ENCODE data around the gene MED26.
"Not testable (repeated sequence)": the region's sequence is repeated elsewhere in the genome, so short reads cannot be mapped to it uniquely, and the experiment has no call there.

The MED26 gene, protein sequence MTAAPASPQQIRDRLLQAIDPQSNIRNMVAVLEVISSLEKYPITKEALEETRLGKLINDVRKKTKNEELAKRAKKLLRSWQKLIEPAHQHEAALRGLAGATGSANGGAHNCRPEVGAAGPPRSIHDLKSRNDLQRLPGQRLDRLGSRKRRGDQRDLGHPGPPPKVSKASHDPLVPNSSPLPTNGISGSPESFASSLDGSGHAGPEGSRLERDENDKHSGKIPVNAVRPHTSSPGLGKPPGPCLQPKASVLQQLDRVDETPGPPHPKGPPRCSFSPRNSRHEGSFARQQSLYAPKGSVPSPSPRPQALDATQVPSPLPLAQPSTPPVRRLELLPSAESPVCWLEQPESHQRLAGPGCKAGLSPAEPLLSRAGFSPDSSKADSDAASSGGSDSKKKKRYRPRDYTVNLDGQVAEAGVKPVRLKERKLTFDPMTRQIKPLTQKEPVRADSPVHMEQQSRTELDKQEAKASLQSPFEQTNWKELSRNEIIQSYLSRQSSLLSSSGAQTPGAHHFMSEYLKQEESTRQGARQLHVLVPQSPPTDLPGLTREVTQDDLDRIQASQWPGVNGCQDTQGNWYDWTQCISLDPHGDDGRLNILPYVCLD
- total RNA-seq: 1.4 to 7.8 (median 4.9) reads per million in 17 experiments

DNA sequence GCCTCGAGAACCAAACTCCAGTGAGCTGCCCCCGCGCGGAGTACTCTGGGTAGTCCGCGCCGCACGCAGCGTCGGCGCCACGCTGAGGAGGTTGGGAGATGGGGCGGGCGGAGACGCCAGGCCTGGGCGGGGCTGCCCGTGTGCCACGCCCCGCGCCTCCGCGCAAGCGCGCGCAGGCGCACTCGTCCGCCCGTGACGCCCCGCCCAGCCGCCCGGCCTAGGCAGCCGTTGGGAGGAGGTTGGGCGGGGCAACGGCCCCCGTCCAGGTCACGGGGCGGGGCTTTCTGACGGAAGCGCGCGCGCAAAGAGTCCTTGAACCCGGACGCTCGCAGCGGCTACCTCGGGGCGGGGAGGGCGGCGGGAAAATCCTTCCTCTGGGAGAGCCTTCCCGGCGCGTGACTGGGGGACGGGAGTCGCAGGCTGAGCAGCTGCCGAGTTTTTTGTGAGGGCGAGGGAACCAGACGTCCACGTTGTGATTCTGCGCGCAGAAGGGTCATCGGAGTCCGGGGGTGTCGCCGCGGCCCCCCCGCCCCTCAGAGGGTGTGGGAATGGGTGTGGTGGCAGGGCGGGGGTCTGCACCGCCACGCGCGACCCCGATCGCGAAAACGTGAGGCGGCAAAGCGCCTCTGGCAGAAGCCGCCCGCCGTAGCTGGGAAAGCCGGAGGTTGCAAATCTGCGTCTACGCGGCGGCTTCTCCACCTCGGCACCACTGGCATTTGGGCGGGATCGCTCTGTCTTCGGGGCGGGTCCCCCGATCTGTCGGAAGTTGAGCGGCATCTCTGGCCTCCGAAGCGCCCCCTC lies at the start of gene MED26:
TSS of gene MED26 (minus strand) at position 22 of the 801 bp plus-strand sequence. CDS start 261 bp downstream, outside the sequence.
- peak; percentile 97 to 99 (median 99) for DNase-seq

DNA sequence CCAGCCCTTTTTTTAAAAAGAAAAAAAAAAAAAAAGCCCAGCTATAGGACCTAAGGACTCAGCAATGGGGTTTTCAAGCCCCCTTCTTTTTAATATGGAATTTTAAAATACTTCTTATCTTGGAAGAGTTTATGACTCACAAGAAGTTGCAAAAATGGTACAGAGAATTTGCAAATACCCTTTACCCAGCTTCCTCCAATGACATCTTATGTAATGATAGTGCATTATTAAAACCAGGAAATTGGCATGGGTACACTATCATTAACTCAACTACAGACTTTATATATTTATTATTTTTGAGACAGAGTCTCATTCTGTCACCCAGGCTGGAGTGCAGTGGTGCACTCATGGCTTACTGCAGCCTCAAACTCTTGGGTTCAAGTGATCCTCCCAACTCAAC lies 49.1 kb upstream of the MED26 start:
- DNase-seq: peak in 3 of 4 experiments; percentile 21 to 70 (median 66)

GRCh38 chr19:16676101-16676798 lies 48.2 kb upstream of the MED26 start:
- DNase-seq: no peak

DNA sequence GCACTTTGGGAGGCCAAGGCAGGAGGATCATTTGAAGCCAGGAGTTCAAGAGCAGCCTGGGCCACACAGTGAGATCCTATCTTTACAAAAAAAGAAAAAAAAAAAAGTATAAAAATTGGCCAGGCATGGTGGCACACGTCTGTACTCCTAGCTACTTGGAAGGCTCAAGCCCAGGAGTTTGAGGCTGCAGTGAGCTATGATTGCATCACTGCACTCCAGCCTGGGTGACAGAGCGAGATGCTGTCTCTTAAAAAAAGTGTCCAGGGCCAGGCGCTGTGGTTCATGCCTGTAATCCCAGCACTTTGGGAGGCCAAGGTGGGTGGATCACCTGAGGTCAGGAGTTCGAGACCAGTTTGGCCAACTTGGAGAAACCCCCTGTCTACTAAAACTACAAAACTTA lies 45.8 kb upstream of the MED26 start:
- DNase-seq: not testable (repeated sequence)

- peak in 2 of 4 experiments; percentile 29 to 42 for DNase-seq
These were observed 45.2 kb upstream of the MED26 start for GRCh38 chr19:16673231-16673630.

- no peak for DNase-seq
These were observed 43.8 kb upstream of the MED26 start for GRCh38 chr19:16671652-16672274.

DNA sequence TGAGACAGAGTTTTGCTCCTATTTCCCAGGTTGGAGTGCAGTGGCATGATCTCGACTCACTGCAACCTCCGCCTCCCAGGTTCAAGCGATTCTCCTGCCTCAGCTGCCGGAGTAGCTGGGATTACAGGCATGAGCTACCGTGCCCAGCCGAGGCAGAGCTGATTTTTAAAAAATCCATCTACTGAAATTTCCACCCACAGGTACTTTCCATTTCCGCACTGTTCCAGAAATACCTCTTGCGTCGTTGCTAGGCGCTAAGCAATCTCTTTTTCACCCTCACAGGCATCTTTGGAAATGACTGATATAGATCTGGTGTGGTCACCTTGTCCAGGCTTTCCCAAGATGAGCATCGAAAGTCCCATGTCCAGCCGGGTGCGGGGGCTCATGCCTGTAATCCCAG lies 42.3 kb upstream of the MED26 start:
- no peak for DNase-seq

GRCh38 chr19:16668702-16669101 lies 40.7 kb upstream of the MED26 start:
- not testable (repeated sequence) for DNase-seq

- DNase-seq: peak in 2 of 4 experiments; percentile 16 to 17
These were observed 40.2 kb upstream of the MED26 start for GRCh38 chr19:16668176-16668575.

DNA sequence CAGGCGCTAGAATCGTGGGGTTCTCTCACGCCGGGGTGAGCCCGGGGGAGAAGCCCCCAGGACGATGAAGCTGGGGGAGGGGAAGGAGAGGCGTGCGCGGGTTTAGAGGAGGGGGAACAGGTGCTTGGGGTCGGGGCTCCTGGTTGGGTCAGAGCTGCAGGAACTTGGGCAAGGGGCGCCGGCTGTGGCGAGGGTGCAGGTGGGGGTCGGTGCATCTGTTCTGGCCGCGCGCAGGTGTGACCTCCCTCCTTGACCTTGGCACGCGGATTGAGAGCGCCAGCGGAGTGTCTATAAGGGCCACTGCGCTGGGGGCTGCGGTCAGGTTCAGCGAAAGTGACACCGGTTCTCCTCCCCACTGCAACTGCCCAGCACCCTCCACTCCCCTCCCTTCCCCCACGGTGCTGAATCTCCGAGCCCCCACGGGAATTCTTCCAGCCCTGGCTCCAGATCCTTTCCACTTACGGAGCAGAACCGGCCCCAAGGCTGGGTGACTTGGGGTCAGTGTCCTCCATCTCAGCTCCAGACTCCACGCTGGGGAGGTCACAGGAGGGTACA lies 33.6 kb upstream of the MED26 start:
- DNase-seq: peak in 1 of 4 experiments; percentile 13

GRCh38 chr19:16660763-16661479 lies 32.9 kb upstream of the MED26 start, which contains the start of gene TMEM38A:
TSS of gene TMEM38A (plus strand) at chr19:16661139. CDS start at chr19:16661218, 79 bp downstream.
- peak; percentile 25 to 65 (median 42) for DNase-seq

GRCh38 chr19:16659832-16660708 lies 32.1 kb upstream of the MED26 start, which contains the start of gene SMIM7:
TSS of gene SMIM7 (minus strand) at chr19:16660144. CDS start at chr19:16660110, 34 bp downstream.
- DNase-seq: peak; percentile 98 to 99 (median 99)

DNA sequence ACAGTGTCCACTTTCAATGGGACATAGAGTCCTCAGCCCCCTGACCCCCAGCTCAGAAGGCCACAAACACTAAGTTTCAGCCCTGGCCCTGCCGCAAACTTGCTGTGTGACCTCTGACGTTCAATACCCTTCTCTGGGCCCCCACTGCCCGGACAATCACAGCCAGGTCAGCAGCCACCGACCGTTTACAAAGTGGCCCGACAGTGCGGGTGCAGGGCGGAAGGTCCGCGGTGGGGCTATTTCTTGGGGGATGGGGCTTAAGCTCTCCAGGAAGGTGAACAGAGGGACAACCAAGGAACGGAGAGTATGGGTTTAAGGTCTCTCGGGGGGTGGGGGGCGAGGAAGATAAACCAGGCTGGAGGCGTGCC lies 31.4 kb upstream of the MED26 start:
- no peak for DNase-seq

GRCh38 chr19:16657384-16657783 lies 29.4 kb upstream of the MED26 start:
- no peak for DNase-seq

DNA sequence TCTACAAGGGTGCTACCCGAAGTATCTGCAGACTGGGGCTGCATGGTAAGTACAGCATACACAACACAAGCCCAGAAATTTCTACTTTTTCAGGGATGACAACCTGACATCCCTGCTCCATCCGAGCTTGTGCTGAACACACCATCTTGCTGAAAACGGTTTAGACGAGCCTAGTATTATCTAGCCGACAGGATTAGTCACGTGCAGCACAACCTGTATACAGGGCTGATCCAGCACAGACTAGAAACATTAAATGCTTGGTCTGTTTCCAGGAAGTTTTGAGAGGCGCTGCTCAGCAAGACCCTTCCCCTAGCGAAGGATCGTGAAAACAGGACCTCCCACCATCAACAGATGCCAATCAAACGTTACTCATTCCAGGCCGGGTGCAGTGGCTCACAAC lies 27.7 kb upstream of the MED26 start:
- no peak for DNase-seq

- no peak for DNase-seq
These were observed 26.6 kb upstream of the MED26 start for GRCh38 chr19:16654627-16655026.

DNA sequence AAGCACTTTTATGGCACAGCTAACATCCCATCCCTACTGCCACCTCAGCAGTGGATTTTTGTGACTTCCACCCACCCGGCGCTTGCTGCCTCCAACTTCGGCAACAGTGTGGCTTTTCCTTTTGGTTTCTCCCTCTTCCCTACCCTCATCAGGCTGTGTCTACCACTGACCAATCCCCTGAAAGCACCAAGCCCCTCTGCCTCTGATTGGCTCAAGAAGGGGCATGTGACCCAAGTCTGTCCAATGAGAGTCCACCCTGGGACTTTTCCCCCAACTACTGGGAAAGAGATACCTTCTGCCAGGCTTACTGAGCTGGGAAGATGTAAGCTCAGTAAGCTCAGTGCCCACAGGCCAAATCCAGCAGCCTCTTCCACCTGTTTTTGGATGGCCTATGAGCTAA lies 26.1 kb upstream of the MED26 start:
- peak in 2 of 4 experiments; percentile 10 to 11 for DNase-seq

GRCh38 chr19:16652854-16653253 lies 24.9 kb upstream of the MED26 start:
- no peak for DNase-seq

- DNase-seq: not testable (repeated sequence)
These were observed 23.6 kb upstream of the MED26 start for GRCh38 chr19:16651421-16652188.
